Medulla oblongata (tissue), 1 donor: ENCODE results near the gene ZBTB45.
"Not testable (repeated sequence)": the region's sequence is repeated elsewhere in the genome, so short reads cannot be mapped to it uniquely, and the experiment has no call there.

Source experiments
- DNase-seq: peaks from one replicate; pipeline ENCODE4 v3.0.0-alpha.2; 2015; ENCODE audit errors: extremely low spot score

ZBTB45 gene

GRCh38 chr19:58474997-58475713 lies 44.5 kb downstream of the ZBTB45 start:
- no peak for DNase-seq

- no peak for DNase-seq
Observed at GRCh38 chr19:58474291-58474996, 45.2 kb downstream of the ZBTB45 start.

- no peak for DNase-seq
Observed at GRCh38 chr19:58473775-58474174, 45.8 kb downstream of the ZBTB45 start.

GRCh38 chr19:58471736-58472135 lies 47.9 kb downstream of the ZBTB45 start:
- no peak for DNase-seq

- DNase-seq, result not testable (repeated sequence)
Observed at GRCh38 chr19:58470837-58471543, 48.6 kb downstream of the ZBTB45 start.

GRCh38 chr19:58469241-58470013 lies 50.2 kb downstream of the ZBTB45 start:
- DNase-seq, result no peak

GRCh38 chr19:58468216-58468839 lies 51.3 kb downstream of the ZBTB45 start:
- no peak for DNase-seq

- DNase-seq, result peak; percentile 99
Observed at GRCh38 chr19:58466760-58467589, 52.6 kb downstream of the ZBTB45 start, which contains the start of gene ZNF324. ZNF324 (plus strand) TSS chr19:58467080; CDS start chr19:58469186, 2,106 bp downstream.

- DNase-seq, result no peak
Observed at GRCh38 chr19:58466089-58466759, 53.4 kb downstream of the ZBTB45 start.
